GM18498 (cell line): ENCODE data around the gene NACA2.
"Not testable (repeated sequence)": the region's sequence is repeated elsewhere in the genome, so short reads cannot be mapped to it uniquely, and the experiment has no call there.

Source experiments
- ATAC-seq: cut with Tn5 transposase; IDR thresholded peaks from one replicate; pipeline ENCODE4 v1.9.1; 2021; ENCODE audit warnings: mild to moderate bottlenecking, moderate library complexity; ENCODE audit not compliant: unreplicated experiment

The NACA2 gene

GRCh38 chr17:61554209-61554608, 36.8 kb downstream of the NACA2 start:
- no peak for ATAC-seq

GRCh38 chr17:61552560-61552959, 38.5 kb downstream of the NACA2 start:
- ATAC-seq = not testable (repeated sequence)

- ATAC-seq = no peak
Observed at GRCh38 chr17:61551255-61551742, 39.7 kb downstream of the NACA2 start.

GRCh38 chr17:61547113-61547512, 43.9 kb downstream of the NACA2 start:
- ATAC-seq = no peak

- no peak for ATAC-seq
Observed at GRCh38 chr17:61545335-61545938, 45.6 kb downstream of the NACA2 start.

- no peak for ATAC-seq
Observed at GRCh38 chr17:61543786-61544415, 47.1 kb downstream of the NACA2 start.

- no peak for ATAC-seq
Observed at GRCh38 chr17:61542027-61542426, 49.0 kb downstream of the NACA2 start.

- no peak for ATAC-seq
Observed at GRCh38 chr17:61540874-61541273, 50.1 kb downstream of the NACA2 start.
